Activated CD8-positive, alpha-beta T cell treated with anti-CD3 and anti-CD28 coated beads, Interleukin-2, amount 10 ng/mL, durations not matched to agents 7 days and 5 days (primary cell): ENCODE measurements around the gene CCL1. TPM values are rescaled to one million over a fixed set of nuclear protein-coding genes. Genes with fewer than 3 reads are reported as not detected.

ENCODE experiments used
- ATAC-seq: fragments of 150-1000 bp; cut with Tn5 transposase; one replicate; pipeline ENCODE4 v1.10.0; 2021; ENCODE audit warnings: moderate library complexity
- CTCF ChIA-PET: fragments of 350-600 bp; sonication (Branson Sonifier 250); formaldehyde crosslinking; loops from one replicate; lab custom pipeline; 2021; ENCODE audit warnings: antibody characterized with exemption; lab: Charles Lee
- POLR2A ChIA-PET: fragments of 350-600 bp; sonication (Branson Sonifier 250); formaldehyde crosslinking; loops from one replicate; lab custom pipeline; 2021; ENCODE audit warnings: antibody characterized with exemption; lab: Charles Lee
- DNase-seq: peaks from one replicate; pipeline ENCODE4 v3.0.0-alpha.2; 2020
- H3K27ac Mint-ChIP-seq: one replicate; pipeline ENCODE4 v1.8.0; 2021; ENCODE audit warnings: mild to moderate bottlenecking, mixed read lengths
- H3K27me3 Mint-ChIP-seq: one replicate; pipeline ENCODE4 v1.8.0; 2021; ENCODE audit warnings: low read depth, mixed read lengths
- H3K36me3 Mint-ChIP-seq: one replicate; pipeline ENCODE4 v1.8.0; 2021; ENCODE audit warnings: low read depth, mixed read lengths
- H3K4me1 Mint-ChIP-seq: one replicate; pipeline ENCODE4 v1.8.0; 2021; ENCODE audit warnings: low read depth, mixed read lengths
- H3K4me3 Mint-ChIP-seq: one replicate; pipeline ENCODE4 v1.8.0; 2021; ENCODE audit warnings: mild to moderate bottlenecking, mixed read lengths
- H3K9me3 Mint-ChIP-seq: one replicate; pipeline ENCODE4 v1.8.0; 2022; ENCODE audit warnings: mixed read lengths; ENCODE audit not compliant: insufficient read depth
- total RNA-seq, 2 experiments: library from RNA; stranded (reverse); gene quantifications; one replicate each; pipeline ENCODE4 v1.2.3, GENCODE V29; 2021

CCL1 gene
- total RNA-seq, 2 experiments from 2014 or later, result not detected

GRCh38 chr17:34319039-34319483, 44.0 kb downstream of the CCL1 start, which contains the start of gene CCL8:
TSS of gene CCL8 (plus strand) at chr17:34319435. CDS start at chr17:34319502, 67 bp downstream.
- no peaks in the 10 kb centered on the region for H3K4me1 Mint-ChIP-seq
- ChIA-PET POLR2A (no interaction called here), CTCF (interaction anchor here (6.8 kb wide), 1 partner anchor 42 kb away, joined by 42 read pairs; no protein-coding TSS in a partner anchor)
- no peak for ATAC-seq
- peaks cover 21% of the 10 kb centered on the region for H3K27me3 Mint-ChIP-seq
- no peaks in the 10 kb centered on the region for H3K9me3 Mint-ChIP-seq
- no peak for DNase-seq
- H3K4me3 Mint-ChIP-seq, result no peak within 1 kb of the TSS
- H3K36me3 Mint-ChIP-seq, result no peaks in the 10 kb centered on the region
- no peak within 1 kb of the TSS for H3K27ac Mint-ChIP-seq

GRCh38 chr17:34318474-34318873, 44.6 kb downstream of the CCL1 start:
- POLR2A ChIA-PET, result no interaction called here
- Mint-ChIP-seq H3K27me3 (peaks cover 21% of the 10 kb centered on the region), H3K36me3 (no peaks in the 10 kb centered on the region), H3K4me3 (no peak overlapping the region), H3K4me1 (no peaks in the 10 kb centered on the region), H3K27ac (no peak overlapping the region), H3K9me3 (no peaks in the 10 kb centered on the region)
- ATAC-seq, result no peak
- CTCF ChIA-PET, result interaction anchor here (6.8 kb wide), 1 partner anchor 43 kb away, joined by 42 read pairs; no protein-coding TSS in a partner anchor
- peak; percentile 27 for DNase-seq

- Mint-ChIP-seq H3K36me3 (no peaks in the 10 kb centered on the region), H3K27ac (no peak overlapping the region), H3K27me3 (peaks cover 32% of the 10 kb centered on the region), H3K4me3 (no peak overlapping the region), H3K4me1 (no peaks in the 10 kb centered on the region), H3K9me3 (no peaks in the 10 kb centered on the region)
- DNase-seq (no peak), ATAC-seq (no peak)
- ChIA-PET POLR2A (no interaction called here), CTCF (no interaction called here)
Observed at GRCh38 chr17:34314279-34314678, 48.8 kb downstream of the CCL1 start.

GRCh38 chr17:34313164-34313563, 49.9 kb downstream of the CCL1 start:
- Mint-ChIP-seq H3K4me3 (no peak overlapping the region), H3K27ac (no peak overlapping the region), H3K4me1 (no peaks in the 10 kb centered on the region), H3K27me3 (peaks cover 32% of the 10 kb centered on the region), H3K36me3 (no peaks in the 10 kb centered on the region), H3K9me3 (no peaks in the 10 kb centered on the region)
- CTCF ChIA-PET, result no interaction called here
- POLR2A ChIA-PET, result no interaction called here
- ATAC-seq, result no peak
- DNase-seq, result no peak

GRCh38 chr17:34312080-34312479, 51.0 kb downstream of the CCL1 start:
- ChIA-PET POLR2A (no interaction called here), CTCF (no interaction called here)
- ATAC-seq, result no peak
- Mint-ChIP-seq H3K4me1 (peaks cover 4% of the 10 kb centered on the region), H3K9me3 (no peaks in the 10 kb centered on the region), H3K4me3 (no peak overlapping the region), H3K27me3 (peaks cover 28% of the 10 kb centered on the region), H3K27ac (no peak overlapping the region), H3K36me3 (no peaks in the 10 kb centered on the region)
- DNase-seq, result no peak

- Mint-ChIP-seq H3K27me3 (peaks cover 26% of the 10 kb centered on the region), H3K36me3 (no peaks in the 10 kb centered on the region), H3K27ac (no peak overlapping the region), H3K4me3 (no peak overlapping the region), H3K4me1 (peaks cover 4% of the 10 kb centered on the region), H3K9me3 (no peaks in the 10 kb centered on the region)
- ChIA-PET POLR2A (no interaction called here), CTCF (no interaction called here)
- no peak for DNase-seq
- ATAC-seq, result no peak
Observed at GRCh38 chr17:34311291-34311690, 51.7 kb downstream of the CCL1 start.

Other genes starting within 250 kb of the CCL1 start
- gene CCL2, start 107.9 kb downstream of the CCL1 start, total RNA-seq, result not detected
- gene CCL7, start 93.0 kb downstream of the CCL1 start, total RNA-seq, result not detected
- gene CCL11, start 77.5 kb downstream of the CCL1 start, total RNA-seq, result not detected
- gene CCL8, start 43.8 kb downstream of the CCL1 start, total RNA-seq, result not detected
- not detected for gene CCL13, start 6.8 kb downstream of the CCL1 start, total RNA-seq
- not detected for gene TMEM132E, start 216.3 kb upstream of the CCL1 start, total RNA-seq